ENCODE data around the gene ZC2HC1B.

DNA sequence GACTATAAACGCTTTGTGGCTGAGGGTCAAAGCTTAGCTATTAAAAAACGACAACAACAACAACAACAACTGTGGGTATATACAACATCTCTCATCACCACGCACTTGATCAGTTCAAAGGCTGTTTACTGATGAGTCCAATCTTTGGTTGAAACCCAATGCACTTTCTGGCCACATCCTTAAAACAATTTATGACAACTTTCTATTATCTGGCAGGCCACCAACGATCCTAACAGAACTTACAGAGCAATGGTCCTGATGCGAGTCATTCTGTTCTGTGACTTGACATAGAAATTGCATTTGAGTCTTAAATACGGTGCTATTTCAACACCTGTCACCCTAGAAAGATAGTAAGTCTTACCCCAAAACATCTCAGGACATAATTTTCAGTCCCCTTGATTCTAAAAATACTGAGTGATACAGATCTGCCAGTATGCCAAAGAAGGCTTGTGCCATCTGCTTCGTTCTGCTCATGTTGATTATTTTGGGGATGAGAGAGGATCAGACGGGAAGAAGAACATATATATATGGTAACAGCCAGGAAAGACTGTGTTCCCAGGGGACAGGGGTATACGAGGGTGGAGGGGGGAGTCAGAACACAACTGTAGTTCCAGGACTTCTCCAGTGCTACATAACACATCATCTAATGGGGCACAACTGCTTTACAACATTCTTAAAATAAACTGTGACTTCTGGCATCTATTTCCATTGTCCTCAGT, 87.9 kb downstream of the ZC2HC1B start:
- TF ChIP-seq CTCF (IDR thresholded peaks at IDR 0.05; ENCODE audit: low read depth, low read length) = no peak
- no peak for TF ChIP-seq EZH2phosphoT487 (IDR thresholded peaks at IDR 0.05; ENCODE audit: low read depth)

Data from OCI-LY3 (cell line).